A549 (cell line): ENCODE data around the gene AMN.

Source experiments
- E2F6 ChIP-seq: IDR thresholded peaks from 2 replicates; pipeline ENCODE4 v1.6.1; 2012; ENCODE audit warnings: low read depth, borderline replicate concordance
- EP300 ChIP-seq, 2 experiments: fragments of >200 bp; sonication (Bioruptor Twin); formaldehyde crosslinking; IDR thresholded peaks; 2 replicates in 1 of 2; 3 replicates in 1 of 2; pipeline ENCODE4 v1.6.1; 2016 to 2017
- HDAC2 ChIP-seq: fragments of 200-600 bp; sonication (generic); IDR thresholded peaks from 2 replicates; pipeline ENCODE4 v1.6.1; 2016
- RFX5 ChIP-seq: fragments of 450-650 bp; IDR thresholded peaks from 2 replicates; pipeline ENCODE4 v1.7.1; 2014; ENCODE audit warnings: antibody characterized with exemption, mild to moderate bottlenecking, moderate library complexity
- TF ChIP-seq, protein P1 (sequence below): fragments of >200 bp; sonication (Bioruptor Twin); formaldehyde crosslinking; IDR thresholded peaks from 3 replicates; pipeline ENCODE4 v1.5.1; 2016

- TF ChIP-seq, protein P1, sequence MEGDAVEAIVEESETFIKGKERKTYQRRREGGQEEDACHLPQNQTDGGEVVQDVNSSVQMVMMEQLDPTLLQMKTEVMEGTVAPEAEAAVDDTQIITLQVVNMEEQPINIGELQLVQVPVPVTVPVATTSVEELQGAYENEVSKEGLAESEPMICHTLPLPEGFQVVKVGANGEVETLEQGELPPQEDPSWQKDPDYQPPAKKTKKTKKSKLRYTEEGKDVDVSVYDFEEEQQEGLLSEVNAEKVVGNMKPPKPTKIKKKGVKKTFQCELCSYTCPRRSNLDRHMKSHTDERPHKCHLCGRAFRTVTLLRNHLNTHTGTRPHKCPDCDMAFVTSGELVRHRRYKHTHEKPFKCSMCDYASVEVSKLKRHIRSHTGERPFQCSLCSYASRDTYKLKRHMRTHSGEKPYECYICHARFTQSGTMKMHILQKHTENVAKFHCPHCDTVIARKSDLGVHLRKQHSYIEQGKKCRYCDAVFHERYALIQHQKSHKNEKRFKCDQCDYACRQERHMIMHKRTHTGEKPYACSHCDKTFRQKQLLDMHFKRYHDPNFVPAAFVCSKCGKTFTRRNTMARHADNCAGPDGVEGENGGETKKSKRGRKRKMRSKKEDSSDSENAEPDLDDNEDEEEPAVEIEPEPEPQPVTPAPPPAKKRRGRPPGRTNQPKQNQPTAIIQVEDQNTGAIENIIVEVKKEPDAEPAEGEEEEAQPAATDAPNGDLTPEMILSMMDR = no peak
- no peak for TF ChIP-seq EP300 (IDR thresholded peaks at IDR 0.05)
- no peak for TF ChIP-seq RFX5
- TF ChIP-seq E2F6 = no peak
- TF ChIP-seq HDAC2 = no peak
Observed at GRCh38 chr14:102951034-102951433, 28.6 kb downstream of the AMN start.
